GM23338 (cell line): ENCODE data around the gene ZRANB2. TPM values are rescaled to one million over a fixed set of nuclear protein-coding genes. Genes with fewer than 3 reads are reported as not detected.

Source experiments
- ATAC-seq: fragments of 200-7000 bp; cut with Tn5 transposase; 3 replicates; pipeline ENCODE4 v1.9.1; 2020
- DNase-seq: peaks from one replicate; pipeline ENCODE4 v3.0.0-alpha.2; 2015; ENCODE audit warnings: low spot score
- H2AFZ ChIP-seq: fragments of 200-600 bp; sonication (generic); 2 replicates; pipeline ENCODE4 v1.8.0; 2016; ENCODE audit warnings: antibody characterized with exemption, mild to moderate bottlenecking, moderate library complexity
- H3F3A ChIP-seq: fragments of 200-600 bp; sonication (generic); replicated peaks from 2 replicates; pipeline ENCODE4 v1.8.0; 2017; ENCODE audit warnings: antibody characterized with exemption, mixed run types, low read depth
- H3K27ac ChIP-seq: fragments of 200-600 bp; sonication (generic); 2 replicates; pipeline ENCODE4 v1.6.1; 2016; ENCODE audit warnings: low read depth
- H3K27me3 ChIP-seq: fragments of 200-600 bp; sonication (generic); 2 replicates; pipeline ENCODE4 v1.8.0; 2016; ENCODE audit warnings: mild to moderate bottlenecking, mixed run types, moderate library complexity; ENCODE audit not compliant: insufficient read depth
- H3K36me3 ChIP-seq: fragments of 200-600 bp; sonication (generic); 2 replicates; pipeline ENCODE4 v1.8.0; 2016; ENCODE audit warnings: mild to moderate bottlenecking; ENCODE audit not compliant: insufficient read depth
- H3K4me1 ChIP-seq: fragments of 200-600 bp; sonication (generic); 2 replicates; pipeline ENCODE4 v1.8.0; 2016; ENCODE audit warnings: mild to moderate bottlenecking, moderate library complexity; ENCODE audit not compliant: insufficient read depth
- H3K4me2 ChIP-seq: fragments of 200-600 bp; sonication (generic); 2 replicates; pipeline ENCODE4 v1.7.1; 2017; ENCODE audit warnings: mixed run types
- H3K4me3 ChIP-seq: fragments of 200-600 bp; sonication (generic); 2 replicates; pipeline ENCODE4 v1.6.1; 2016; ENCODE audit warnings: mixed run types
- H3K79me2 ChIP-seq: fragments of 200-600 bp; sonication (generic); replicated peaks from 2 replicates; pipeline ENCODE4 v1.8.0; 2017; ENCODE audit warnings: mild to moderate bottlenecking; ENCODE audit not compliant: insufficient read depth
- H3K9me2 ChIP-seq: fragments of 200-600 bp; sonication (generic); 2 replicates; pipeline ENCODE4 v1.8.0; 2017; ENCODE audit not compliant: insufficient read depth
- H4K20me1 ChIP-seq: fragments of 200-600 bp; sonication (generic); replicated peaks from 2 replicates; pipeline ENCODE4 v1.8.0; 2017; ENCODE audit warnings: mild to moderate bottlenecking; ENCODE audit not compliant: insufficient read depth
- H3K27ac Mint-ChIP-seq: 2 replicates; pipeline ENCODE4 v1.8.0; 2020; ENCODE audit warnings: inconsistent platforms, mild to moderate bottlenecking, moderate library complexity, mixed read lengths
- H3K27me3 Mint-ChIP-seq: 3 replicates; pipeline ENCODE4 v1.8.0; 2022; ENCODE audit warnings: low read depth, mild to moderate bottlenecking, moderate library complexity, mixed read lengths, inconsistent platforms; ENCODE audit not compliant: insufficient read depth, poor library complexity
- H3K36me3 Mint-ChIP-seq: 3 replicates; pipeline ENCODE4 v1.8.0; 2021; ENCODE audit warnings: low read depth, mild to moderate bottlenecking, inconsistent platforms, moderate library complexity, mixed read lengths
- H3K4me1 Mint-ChIP-seq: 3 replicates; pipeline ENCODE4 v1.8.0; 2020; ENCODE audit warnings: mild to moderate bottlenecking, inconsistent platforms, mixed read lengths
- H3K4me3 Mint-ChIP-seq: 3 replicates; pipeline ENCODE4 v1.8.0; 2021; ENCODE audit warnings: moderate library complexity, mild to moderate bottlenecking, inconsistent platforms, mixed read lengths
- H3K9me3 Mint-ChIP-seq: 3 replicates; pipeline ENCODE4 v1.8.0; 2020; ENCODE audit warnings: moderate library complexity, mild to moderate bottlenecking, inconsistent platforms, mixed read lengths
- CREB1 ChIP-seq: fragments of 250-450 bp; sonication (Bioruptor Pico); IDR thresholded peaks from 2 replicates; pipeline ENCODE4 v1.5.0; 2020; ENCODE audit warnings: low read depth, mild to moderate bottlenecking, moderate library complexity
- EZH2 ChIP-seq: fragments of 200-600 bp; sonication (generic); IDR thresholded peaks from one replicate; pipeline ENCODE4 v1.8.0; 2017; ENCODE audit warnings: antibody characterized with exemption, mild to moderate bottlenecking, low read depth; ENCODE audit not compliant: unreplicated experiment
- JUNB ChIP-seq: IDR thresholded peaks from one replicate; pipeline ENCODE4 v1.6.1; 2016; ENCODE audit warnings: antibody characterized with exemption; ENCODE audit not compliant: unreplicated experiment
- POLR2AphosphoS5 ChIP-seq: IDR thresholded peaks from 2 replicates; pipeline ENCODE4 v1.6.1; 2016; ENCODE audit warnings: antibody characterized with exemption, low read depth
- STAT1 ChIP-seq: IDR thresholded peaks from one replicate; pipeline ENCODE4 v1.6.1; 2016; ENCODE audit warnings: antibody characterized with exemption; ENCODE audit not compliant: unreplicated experiment
- ZNF114 ChIP-seq: fragments of 250-450 bp; sonication (Bioruptor Pico); IDR thresholded peaks from 2 replicates; pipeline ENCODE4 v1.5.0; 2020; ENCODE audit warnings: mild to moderate bottlenecking, moderate library complexity
- ZNF331 ChIP-seq: fragments of 250-450 bp; sonication (Bioruptor Pico); IDR thresholded peaks from 2 replicates; pipeline ENCODE4 v1.5.0; 2020; ENCODE audit warnings: low read depth, mild to moderate bottlenecking, moderate library complexity
- polyA plus RNA-seq: library from polyadenylated mRNA; unstranded; fragments of >200 nt; fragmentation: Nextera tagmentation; extraction: Ambion mirVana; gene quantifications from 2 replicates; pipeline ENCODE4 v1.2.1, GENCODE V29; 2016
- total RNA-seq: library from RNA; depleted of rRNA; stranded (reverse); fragments of >200 nt; shearing (Covaris generic); gene quantifications from 2 replicates; pipeline ENCODE4 v1.2.3, GENCODE V29; 2014
- TF ChIP-seq, protein P1 (sequence below): fragments of 250-450 bp; sonication (Bioruptor Pico); IDR thresholded peaks from 2 replicates; pipeline ENCODE4 v1.5.0; 2020; ENCODE audit warnings: mild to moderate bottlenecking, moderate library complexity
- TF ChIP-seq, protein P2 (sequence below): IDR thresholded peaks from 2 replicates; pipeline ENCODE4 v1.6.1; 2016; ENCODE audit warnings: antibody characterized with exemption

ZRANB2 gene
- total and polyA plus RNA-seq, 2 experiments from 2014 or later, result 84.9 to 170 TPM

DNA sequence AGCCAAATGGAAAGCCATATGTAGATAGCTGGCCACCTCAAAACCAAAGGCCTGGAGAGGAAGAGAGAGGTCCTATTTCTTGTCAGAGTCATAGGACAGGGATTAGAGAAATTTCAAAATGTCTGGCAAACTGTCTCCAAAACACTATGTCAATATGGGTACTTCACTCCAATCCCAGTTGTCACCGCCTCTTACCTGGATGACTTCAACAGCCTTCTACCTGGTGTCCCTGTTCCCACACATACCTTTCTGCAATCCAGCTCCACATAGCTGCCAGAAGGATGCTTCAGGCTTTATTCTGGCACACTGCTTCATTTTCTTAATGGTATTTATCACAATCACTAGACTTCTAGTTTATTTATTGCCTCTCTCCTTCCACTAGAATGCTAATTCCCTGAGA, 47.7 kb downstream of the ZRANB2 start (continued):
- TF ChIP-seq, protein P1, sequence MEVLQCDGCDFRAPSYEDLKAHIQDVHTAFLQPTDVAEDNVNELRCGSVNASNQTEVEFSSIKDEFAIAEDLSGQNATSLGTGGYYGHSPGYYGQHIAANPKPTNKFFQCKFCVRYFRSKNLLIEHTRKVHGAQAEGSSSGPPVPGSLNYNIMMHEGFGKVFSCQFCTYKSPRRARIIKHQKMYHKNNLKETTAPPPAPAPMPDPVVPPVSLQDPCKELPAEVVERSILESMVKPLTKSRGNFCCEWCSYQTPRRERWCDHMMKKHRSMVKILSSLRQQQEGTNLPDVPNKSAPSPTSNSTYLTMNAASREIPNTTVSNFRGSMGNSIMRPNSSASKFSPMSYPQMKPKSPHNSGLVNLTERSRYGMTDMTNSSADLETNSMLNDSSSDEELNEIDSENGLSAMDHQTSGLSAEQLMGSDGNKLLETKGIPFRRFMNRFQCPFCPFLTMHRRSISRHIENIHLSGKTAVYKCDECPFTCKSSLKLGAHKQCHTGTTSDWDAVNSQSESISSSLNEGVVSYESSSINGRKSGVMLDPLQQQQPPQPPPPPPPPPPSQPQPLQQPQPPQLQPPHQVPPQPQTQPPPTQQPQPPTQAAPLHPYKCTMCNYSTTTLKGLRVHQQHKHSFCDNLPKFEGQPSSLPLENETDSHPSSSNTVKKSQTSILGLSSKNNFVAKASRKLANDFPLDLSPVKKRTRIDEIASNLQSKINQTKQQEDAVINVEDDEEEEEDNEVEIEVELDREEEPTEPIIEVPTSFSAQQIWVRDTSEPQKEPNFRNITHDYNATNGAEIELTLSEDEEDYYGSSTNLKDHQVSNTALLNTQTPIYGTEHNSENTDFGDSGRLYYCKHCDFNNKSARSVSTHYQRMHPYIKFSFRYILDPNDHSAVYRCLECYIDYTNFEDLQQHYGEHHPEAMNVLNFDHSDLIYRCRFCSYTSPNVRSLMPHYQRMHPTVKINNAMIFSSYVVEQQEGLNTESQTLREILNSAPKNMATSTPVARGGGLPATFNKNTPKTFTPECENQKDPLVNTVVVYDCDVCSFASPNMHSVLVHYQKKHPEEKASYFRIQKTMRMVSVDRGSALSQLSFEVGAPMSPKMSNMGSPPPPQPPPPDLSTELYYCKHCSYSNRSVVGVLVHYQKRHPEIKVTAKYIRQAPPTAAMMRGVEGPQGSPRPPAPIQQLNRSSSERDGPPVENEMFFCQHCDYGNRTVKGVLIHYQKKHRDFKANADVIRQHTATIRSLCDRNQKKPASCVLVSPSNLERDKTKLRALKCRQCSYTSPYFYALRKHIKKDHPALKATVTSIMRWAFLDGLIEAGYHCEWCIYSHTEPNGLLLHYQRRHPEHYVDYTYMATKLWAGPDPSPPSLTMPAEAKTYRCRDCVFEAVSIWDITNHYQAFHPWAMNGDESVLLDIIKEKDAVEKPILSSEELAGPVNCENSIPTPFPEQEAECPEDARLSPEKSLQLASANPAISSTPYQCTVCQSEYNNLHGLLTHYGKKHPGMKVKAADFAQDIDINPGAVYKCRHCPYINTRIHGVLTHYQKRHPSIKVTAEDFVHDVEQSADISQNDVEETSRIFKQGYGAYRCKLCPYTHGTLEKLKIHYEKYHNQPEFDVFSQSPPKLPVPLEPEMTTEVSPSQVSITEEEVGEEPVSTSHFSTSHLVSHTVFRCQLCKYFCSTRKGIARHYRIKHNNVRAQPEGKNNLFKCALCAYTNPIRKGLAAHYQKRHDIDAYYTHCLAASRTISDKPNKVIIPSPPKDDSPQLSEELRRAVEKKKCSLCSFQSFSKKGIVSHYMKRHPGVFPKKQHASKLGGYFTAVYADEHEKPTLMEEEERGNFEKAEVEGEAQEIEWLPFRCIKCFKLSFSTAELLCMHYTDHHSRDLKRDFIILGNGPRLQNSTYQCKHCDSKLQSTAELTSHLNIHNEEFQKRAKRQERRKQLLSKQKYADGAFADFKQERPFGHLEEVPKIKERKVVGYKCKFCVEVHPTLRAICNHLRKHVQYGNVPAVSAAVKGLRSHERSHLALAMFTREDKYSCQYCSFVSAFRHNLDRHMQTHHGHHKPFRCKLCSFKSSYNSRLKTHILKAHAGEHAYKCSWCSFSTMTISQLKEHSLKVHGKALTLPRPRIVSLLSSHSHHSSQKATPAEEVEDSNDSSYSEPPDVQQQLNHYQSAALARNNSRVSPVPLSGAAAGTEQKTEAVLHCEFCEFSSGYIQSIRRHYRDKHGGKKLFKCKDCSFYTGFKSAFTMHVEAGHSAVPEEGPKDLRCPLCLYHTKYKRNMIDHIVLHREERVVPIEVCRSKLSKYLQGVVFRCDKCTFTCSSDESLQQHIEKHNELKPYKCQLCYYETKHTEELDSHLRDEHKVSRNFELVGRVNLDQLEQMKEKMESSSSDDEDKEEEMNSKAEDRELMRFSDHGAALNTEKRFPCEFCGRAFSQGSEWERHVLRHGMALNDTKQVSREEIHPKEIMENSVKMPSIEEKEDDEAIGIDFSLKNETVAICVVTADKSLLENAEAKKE (CRISPR knock-in tag), result no peak
- TF ChIP-seq ZNF114 (CRISPR knock-in tag) (no peak), JUNB (no peak), EZH2 (no peak), CREB1 (no peak)
- TF ChIP-seq, protein P2, sequence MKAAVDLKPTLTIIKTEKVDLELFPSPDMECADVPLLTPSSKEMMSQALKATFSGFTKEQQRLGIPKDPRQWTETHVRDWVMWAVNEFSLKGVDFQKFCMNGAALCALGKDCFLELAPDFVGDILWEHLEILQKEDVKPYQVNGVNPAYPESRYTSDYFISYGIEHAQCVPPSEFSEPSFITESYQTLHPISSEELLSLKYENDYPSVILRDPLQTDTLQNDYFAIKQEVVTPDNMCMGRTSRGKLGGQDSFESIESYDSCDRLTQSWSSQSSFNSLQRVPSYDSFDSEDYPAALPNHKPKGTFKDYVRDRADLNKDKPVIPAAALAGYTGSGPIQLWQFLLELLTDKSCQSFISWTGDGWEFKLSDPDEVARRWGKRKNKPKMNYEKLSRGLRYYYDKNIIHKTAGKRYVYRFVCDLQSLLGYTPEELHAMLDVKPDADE, result no peak

DNA sequence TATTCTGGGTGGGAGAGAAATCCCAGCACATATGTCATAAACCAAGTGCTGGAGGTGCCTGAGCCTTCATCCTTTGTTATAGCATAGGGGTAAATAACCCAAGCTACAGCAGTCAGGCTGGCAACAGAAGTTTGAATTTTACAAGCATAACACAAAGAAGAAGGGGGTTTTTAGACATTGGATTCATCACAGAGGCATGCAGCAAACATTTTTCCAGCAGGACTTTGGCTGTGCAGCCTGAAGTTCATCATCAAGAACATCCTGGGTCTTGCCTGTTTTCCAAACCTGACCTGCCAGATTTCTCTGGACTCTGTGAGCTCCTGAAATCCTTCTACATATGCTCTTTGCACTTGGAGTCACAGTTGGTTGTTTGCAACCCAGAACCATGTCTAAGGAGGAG, 49.4 kb downstream of the ZRANB2 start:
- Histone ChIP-seq H3K27ac (no peak overlapping the region), H3K4me3 (no peak overlapping the region), H3K36me3 (no peaks in the 10 kb centered on the region), H3K4me1 (no peaks in the 10 kb centered on the region), H3K4me2 (no peak overlapping the region), H2AFZ (no peak overlapping the region), H3K79me2 (no peaks in the 10 kb centered on the region), H4K20me1 (no peaks in the 10 kb centered on the region), H3K9me2 (no peaks in the 10 kb centered on the region), H3F3A (no peaks in the 10 kb centered on the region), H3K27me3 (no peaks in the 10 kb centered on the region)
- Mint-ChIP-seq H3K27me3 (no peaks in the 10 kb centered on the region), H3K4me3 (no peak overlapping the region), H3K9me3 (no peaks in the 10 kb centered on the region), H3K27ac (no peak overlapping the region), H3K4me1 (no peaks in the 10 kb centered on the region; the same call in 2 of the 3 replicates), H3K36me3 (no peaks in the 10 kb centered on the region)
- DNase-seq (no peak), ATAC-seq (no peak)
- no peak for TF ChIP-seq STAT1
- TF ChIP-seq, protein P1 (CRISPR knock-in tag), result no peak
- TF ChIP-seq ZNF114 (CRISPR knock-in tag), result no peak
- no peak for TF ChIP-seq POLR2AphosphoS5
- TF ChIP-seq ZNF331 (CRISPR knock-in tag), result no peak
